K562 (cell line): ENCODE results near the gene CREB3L4. TPM values are rescaled to one million over a fixed set of nuclear protein-coding genes. Genes with fewer than 3 reads are reported as not detected.
A peak's percentile ranks its signal among the peaks of the same experiment; 100 is the strongest.

Experiments used
- BCLAF1 ChIP-seq, 2 experiments: fragments of 450-650 bp in 1 of 2; IDR thresholded peaks; 2 replicates each; pipeline ENCODE4 v1.6.1; 2011 to 2017; ENCODE audit warnings: low read depth in 2 of 2, antibody characterized with exemption in 1 of 2, borderline replicate concordance in 1 of 2, low read length in 1 of 2, mild to moderate bottlenecking in 1 of 2, mixed read lengths in 1 of 2; ENCODE audit not compliant: control insufficient read depth in 1 of 2
- DMBX1 ChIP-seq: fragments of 250-450 bp; sonication (Bioruptor Pico); IDR thresholded peaks from 2 replicates; pipeline ENCODE4 v1.8.0; 2022; ENCODE audit warnings: inconsistent platforms, mild to moderate bottlenecking, moderate library complexity, borderline replicate concordance
- E2F5 ChIP-seq: sonication (generic); formaldehyde crosslinking; IDR thresholded peaks from 2 replicates; pipeline ENCODE4 v1.8.0; 2022; ENCODE audit warnings: mild to moderate bottlenecking, missing genetic modification reagents
- FOXA3 ChIP-seq, 2 experiments: fragments of 450-650 bp in 1 of 2; sonication (generic) in 1 of 2; formaldehyde crosslinking; IDR thresholded peaks in 1 of 2; conservative IDR thresholded peaks in 1 of 2; 2 replicates each; pipeline versions ENCODE4 v1.4.0 to v1.8.0; 2020 to 2022; ENCODE audit warnings: mild to moderate bottlenecking in 2 of 2, missing genetic modification reagents in 1 of 2
- FOXK2 ChIP-seq, 2 experiments: fragments of 450-650 bp; IDR thresholded peaks in 1 of 2; conservative IDR thresholded peaks in 1 of 2; 2 replicates each; pipeline ENCODE4 v1.6.1; 2016; ENCODE audit warnings: low read depth in 2 of 2, mild to moderate bottlenecking in 1 of 2
- HNRNPK ChIP-seq: fragments of 200-400 bp; formaldehyde crosslinking; IDR thresholded peaks from one replicate; pipeline ENCODE4 v1.6.1; 2018; ENCODE audit warnings: mild to moderate bottlenecking, low read depth, low read length; ENCODE audit not compliant: poor library complexity, severe bottlenecking
- NCOR1 ChIP-seq: fragments of 450-650 bp; IDR thresholded peaks from 2 replicates; pipeline ENCODE4 v1.6.1; 2016; ENCODE audit warnings: mild to moderate bottlenecking, moderate library complexity
- NFIC ChIP-seq: fragments of 450-650 bp; IDR thresholded peaks from 2 replicates; pipeline ENCODE4 v1.6.1; 2017; ENCODE audit warnings: mild to moderate bottlenecking, inconsistent platforms
- POU5F1 ChIP-seq: fragments of 150-350 bp; IDR thresholded peaks from 2 replicates; pipeline ENCODE4 v1.6.1; 2014; ENCODE audit warnings: borderline replicate concordance, low read length, low read depth, mild to moderate bottlenecking; ENCODE audit not compliant: partially characterized antibody
- RBM25 ChIP-seq: fragments of 200-400 bp; formaldehyde crosslinking; IDR thresholded peaks from 2 replicates; pipeline ENCODE4 v1.6.1; 2018; ENCODE audit warnings: low read length, low read depth, moderate library complexity; ENCODE audit not compliant: severe bottlenecking
- TBL1XR1 ChIP-seq, 2 experiments: IDR thresholded peaks; 2 replicates each; pipeline ENCODE4 v1.6.1; 2012; ENCODE audit warnings: improper control_type of control experiment in 2 of 2, low read length in 2 of 2, mild to moderate bottlenecking in 1 of 2
- TEAD1 ChIP-seq, 2 experiments: fragments of 450-650 bp in 1 of 2; sonication (generic) in 1 of 2; formaldehyde crosslinking; IDR thresholded peaks; 2 replicates each; pipeline versions ENCODE4 v1.4.0 to v1.8.0; 2020 to 2022; ENCODE audit warnings: mild to moderate bottlenecking in 2 of 2, missing genetic modification reagents in 1 of 2
- ZNF133 ChIP-seq: fragments of 250-450 bp; sonication (Bioruptor Pico); IDR thresholded peaks from 2 replicates; pipeline ENCODE4 v1.4.0; 2020; ENCODE audit warnings: mild to moderate bottlenecking
- ZNF140 ChIP-seq: fragments of 250-450 bp; sonication (Bioruptor Pico); IDR thresholded peaks from 2 replicates; pipeline ENCODE4 v1.8.0; 2021; ENCODE audit warnings: moderate library complexity, mild to moderate bottlenecking, inconsistent platforms
- ZNF143 ChIP-seq: sonication (generic); formaldehyde crosslinking; IDR thresholded peaks from 2 replicates; pipeline ENCODE4 v1.9.0; 2022; ENCODE audit warnings: mild to moderate bottlenecking, missing genetic modification reagents
- ZNF217 ChIP-seq: sonication (generic); formaldehyde crosslinking; IDR thresholded peaks from 2 replicates; pipeline ENCODE4 v1.8.0; 2022; ENCODE audit warnings: mild to moderate bottlenecking, missing genetic modification reagents
- ZNF561 ChIP-seq: fragments of 450-650 bp; formaldehyde crosslinking; conservative IDR thresholded peaks from 2 replicates; pipeline ENCODE4 v1.4.0; 2020; ENCODE audit warnings: mild to moderate bottlenecking, moderate library complexity
- ZNF583 ChIP-seq: fragments of 250-450 bp; sonication (Bioruptor Pico); IDR thresholded peaks from 2 replicates; pipeline ENCODE4 v1.4.0; 2020
- ZNF592 ChIP-seq: fragments of 450-650 bp; IDR thresholded peaks from 2 replicates; pipeline ENCODE4 v1.6.1; 2017; ENCODE audit warnings: antibody characterized with exemption, mild to moderate bottlenecking
- ZNF707 ChIP-seq: fragments of 250-450 bp; sonication (Bioruptor Pico); conservative IDR thresholded peaks from 2 replicates; pipeline ENCODE4 v1.8.0; 2022; ENCODE audit warnings: inconsistent platforms, mild to moderate bottlenecking, moderate library complexity
- polyA plus RNA-seq, 8 experiments: library from polyadenylated mRNA; depleted of rRNA in 4 of 8; stranded (reverse) in 5 of 8; unstranded in 3 of 8; fragments of >200 nt; fragmentation: Nextera tagmentation in 2 of 8; fragmentation: Illumina TruSeq in 1 of 8; extraction: Ambion mirVana in 2 of 8; extraction: Trizol in 1 of 8; gene quantifications; 2 replicates each; pipeline versions ENCODE4 v1.2.1 to v1.2.3, GENCODE V29; 2011 to 2014; ENCODE audit warnings: inconsistent platforms in 1 of 8, missing spikeins in 1 of 8
- total RNA-seq, 7 experiments: library from RNA; depleted of rRNA in 6 of 7; stranded (reverse); fragments of >200 nt in 6 of 7; fragmentation: Illumina TruSeq in 2 of 7; extraction: Trizol in 2 of 7; gene quantifications; 2 replicates each; pipeline versions ENCODE4 v1.2.1 to v1.2.3, GENCODE V29; 2011 to 2021; ENCODE audit warnings: low replicate concordance in 1 of 7

CREB3L4 gene
- total and polyA plus RNA-seq, 9 of the 15 experiments (the other 6 are each of a cell fraction or from before 2014, with no cell fraction given), result 9.9 to 18.6 (median 13.9) TPM

- TF ChIP-seq FOXA3 (CRISPR knock-in tag; conservative IDR thresholded peaks at IDR 0.05 in 1 of 2, IDR thresholded peaks at IDR 0.05 in 1 of 2), result no peak
- peak; percentile 30 for TF ChIP-seq RBM25
- no peak for TF ChIP-seq ZNF561
- TF ChIP-seq HNRNPK, result no peak
- TF ChIP-seq NFIC, result no peak
- no peak for TF ChIP-seq POU5F1
- TF ChIP-seq ZNF583 (CRISPR knock-in tag), result no peak
- no peak for TF ChIP-seq E2F5 (CRISPR knock-in tag)
- no peak for TF ChIP-seq DMBX1 (CRISPR knock-in tag)
- TF ChIP-seq NCOR1, result no peak
- no peak for TF ChIP-seq TEAD1 (CRISPR knock-in tag; IDR thresholded peaks at IDR 0.05)
- no peak for TF ChIP-seq ZNF133 (CRISPR knock-in tag)
- TF ChIP-seq ZNF143 (CRISPR knock-in tag), result no peak
- no peak for TF ChIP-seq ZNF217
- TF ChIP-seq ZNF707 (CRISPR knock-in tag), result no peak
- TF ChIP-seq ZNF592, result no peak
- TF ChIP-seq TBL1XR1 (IDR thresholded peaks at IDR 0.05; ENCODE audit: low read length in 2 of 2), result no peak
- TF ChIP-seq BCLAF1 (IDR thresholded peaks at IDR 0.05; ENCODE audit: borderline replicate concordance in 1 of 2, control insufficient read depth in 1 of 2, low read depth in 2 of 2, low read length in 1 of 2), result no peak
- TF ChIP-seq ZNF140 (CRISPR knock-in tag), result no peak
- peak in 1 of 2 experiments; percentile 45; a peak in 1 of 4 replicates for TF ChIP-seq FOXK2 (conservative IDR thresholded peaks at IDR 0.05 in 1 of 2, IDR thresholded peaks at IDR 0.05 in 1 of 2; ENCODE audit: low read depth in 2 of 2)
Measured at GRCh38 chr1:153978274-153978909, 10.7 kb downstream of the CREB3L4 start (continued).
